ENCODE results near the gene LIPE.

LIPE gene

DNA sequence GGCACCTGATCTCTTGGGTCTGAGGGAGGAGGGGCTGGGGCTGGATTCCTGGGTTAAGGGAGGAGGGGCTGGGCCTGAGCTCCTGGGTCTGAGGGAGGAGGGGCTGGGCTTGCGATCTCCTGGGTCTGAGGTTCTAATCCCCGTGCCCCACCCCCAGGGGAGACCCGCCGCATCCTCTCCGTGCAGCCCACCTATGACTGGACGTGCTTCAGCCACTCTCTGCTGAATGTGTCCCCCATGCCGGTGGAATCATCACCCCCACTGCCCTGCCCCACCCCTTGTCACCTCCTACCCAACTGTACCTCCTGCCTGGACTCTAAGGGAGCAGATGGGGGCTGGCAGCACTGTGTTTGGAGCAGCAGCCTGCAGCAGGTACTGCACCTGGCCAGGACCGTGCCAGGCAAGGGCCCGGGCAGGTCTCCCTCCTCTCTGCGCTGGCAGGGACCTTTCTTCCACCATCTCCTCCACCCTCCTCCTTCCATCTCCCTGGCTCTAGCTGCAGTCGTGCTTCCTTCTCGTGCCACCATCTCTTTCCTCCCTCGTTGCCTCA is 64.2 kb downstream of the LIPE start:
- no peaks in the 10 kb centered on the region for H3K9me3 Mint-ChIP-seq
- H3K4me1 Mint-ChIP-seq: no peaks in the 10 kb centered on the region
- H3K36me3 Mint-ChIP-seq: peaks cover 5% of the 10 kb centered on the region
- H3K27ac Mint-ChIP-seq: no peak overlapping the region
- DNase-seq (ENCODE audit: low spot score in 2 of 2): no peak
- H3K4me3 Mint-ChIP-seq: no peak overlapping the region
- ATAC-seq: no peak

DNA sequence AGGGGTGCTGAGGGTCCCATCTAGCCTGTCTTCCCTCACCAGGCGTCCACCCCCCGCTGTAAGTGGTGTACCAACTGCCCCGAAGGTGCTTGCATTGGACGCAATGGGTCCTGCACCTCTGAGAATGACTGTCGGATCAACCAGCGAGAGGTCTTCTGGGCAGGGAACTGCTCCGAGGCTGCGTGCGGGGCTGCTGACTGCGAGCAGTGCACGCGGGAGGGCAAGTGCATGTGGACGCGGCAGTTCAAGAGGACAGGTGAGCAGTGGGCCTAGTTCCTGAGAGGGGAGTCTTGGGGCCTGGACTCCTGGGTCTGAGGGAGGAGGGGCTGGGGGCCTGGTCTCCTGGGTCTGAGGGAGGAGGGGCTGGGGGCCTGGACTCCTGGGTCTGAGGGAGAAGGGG is 64.8 kb downstream of the LIPE start:
- Mint-ChIP-seq H3K9me3 (no peaks in the 10 kb centered on the region), H3K4me1 (no peaks in the 10 kb centered on the region), H3K4me3 (no peak overlapping the region), H3K27ac (no peak overlapping the region), H3K36me3 (peaks cover 11% of the 10 kb centered on the region)
- no peak for DNase-seq (ENCODE audit: low spot score in 2 of 2)
- ATAC-seq: no peak

DNA sequence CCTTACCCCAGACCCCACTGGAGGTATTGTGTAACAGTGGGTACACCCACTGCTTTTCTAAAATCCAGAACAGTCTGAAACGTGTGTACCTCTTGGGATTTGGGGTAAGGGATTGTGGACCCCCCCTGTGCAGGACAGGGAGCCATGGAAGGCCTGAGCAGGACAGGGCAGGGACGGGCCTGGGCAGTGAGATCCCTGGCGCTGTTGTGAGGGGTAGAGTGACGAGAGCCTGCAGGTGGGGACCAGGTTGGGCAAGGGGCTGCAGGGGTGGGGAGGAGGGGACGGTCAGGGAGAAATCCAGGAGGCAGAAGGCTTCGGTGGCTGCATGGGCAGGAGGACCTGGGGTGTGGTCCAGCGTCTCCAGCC is 65.7 kb downstream of the LIPE start:
- ATAC-seq (no peak), DNase-seq (ENCODE audit: low spot score in 2 of 2) (no peak)
- Mint-ChIP-seq H3K9me3 (no peaks in the 10 kb centered on the region), H3K4me1 (no peaks in the 10 kb centered on the region), H3K36me3 (peaks cover 11% of the 10 kb centered on the region), H3K27ac (peak overlapping the region; percentile 68), H3K4me3 (no peak overlapping the region)

DNA sequence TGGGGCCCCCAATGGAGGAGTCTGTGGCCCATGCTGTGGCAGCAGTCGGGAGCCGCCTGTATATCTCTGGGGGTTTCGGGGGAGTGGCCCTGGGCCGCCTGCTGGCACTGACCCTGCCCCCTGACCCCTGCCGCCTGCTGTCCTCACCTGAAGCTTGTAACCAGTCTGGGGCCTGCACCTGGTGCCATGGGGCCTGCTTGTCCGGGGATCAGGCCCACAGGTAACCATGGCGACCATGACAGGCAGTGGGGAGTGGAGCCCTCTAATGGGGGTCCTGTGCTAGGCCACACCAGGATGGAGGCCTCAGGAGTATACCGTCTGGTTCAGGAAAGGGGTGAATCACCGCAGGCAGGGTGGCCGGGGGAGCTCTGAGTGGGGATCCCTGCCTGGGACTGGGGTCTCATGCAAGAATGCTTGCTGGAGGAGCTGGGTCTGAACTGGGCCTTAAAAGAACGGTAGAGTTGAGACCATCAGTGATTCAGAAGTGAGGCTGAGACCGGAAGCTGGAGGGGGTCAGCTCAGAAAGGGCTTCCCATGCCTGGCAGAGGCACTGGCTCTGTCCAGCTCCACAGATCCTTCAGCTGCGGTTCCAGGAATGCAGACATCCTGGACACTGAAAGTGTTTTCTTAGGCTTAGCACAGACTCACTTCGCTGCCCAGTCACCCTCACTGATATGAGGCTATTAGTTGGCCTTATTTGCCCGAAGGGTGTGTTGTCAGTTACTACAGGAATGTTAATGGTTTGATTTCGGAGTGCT is 66.2 kb downstream of the LIPE start:
- ATAC-seq: no peak
- H3K27ac Mint-ChIP-seq: peak overlapping the region; percentile 68
- no peaks in the 10 kb centered on the region for H3K4me1 Mint-ChIP-seq
- no peak overlapping the region for H3K4me3 Mint-ChIP-seq
- no peak for DNase-seq (ENCODE audit: low spot score in 2 of 2)
- H3K36me3 Mint-ChIP-seq: peaks cover 11% of the 10 kb centered on the region
- no peaks in the 10 kb centered on the region for H3K9me3 Mint-ChIP-seq

DNA sequence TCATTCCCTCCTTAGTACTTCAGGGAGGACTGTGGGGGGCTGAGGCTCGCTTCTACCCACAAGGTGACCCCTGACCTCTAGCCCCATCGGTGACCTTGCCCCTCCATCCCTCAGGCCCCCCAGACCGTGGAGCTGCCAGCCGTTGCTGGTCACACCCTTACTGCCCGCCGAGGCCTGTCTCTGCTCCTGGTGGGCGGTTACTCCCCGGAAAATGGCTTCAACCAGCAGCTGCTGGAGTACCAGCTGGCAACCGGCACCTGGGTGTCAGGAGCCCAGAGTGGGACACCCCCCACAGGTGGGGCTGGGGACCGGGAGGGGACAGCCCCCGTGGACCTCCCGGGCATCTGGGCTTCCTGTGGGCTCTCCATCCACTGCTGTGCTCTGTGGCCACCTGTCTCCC is 69.9 kb downstream of the LIPE start:
- no peak overlapping the region for H3K4me3 Mint-ChIP-seq
- no peaks in the 10 kb centered on the region for H3K4me1 Mint-ChIP-seq
- ATAC-seq (no peak), DNase-seq (ENCODE audit: low spot score in 2 of 2) (no peak)
- peak overlapping the region; percentile 82 for H3K27ac Mint-ChIP-seq
- H3K36me3 Mint-ChIP-seq: peaks cover 12% of the 10 kb centered on the region
- no peaks in the 10 kb centered on the region for H3K9me3 Mint-ChIP-seq

DNA sequence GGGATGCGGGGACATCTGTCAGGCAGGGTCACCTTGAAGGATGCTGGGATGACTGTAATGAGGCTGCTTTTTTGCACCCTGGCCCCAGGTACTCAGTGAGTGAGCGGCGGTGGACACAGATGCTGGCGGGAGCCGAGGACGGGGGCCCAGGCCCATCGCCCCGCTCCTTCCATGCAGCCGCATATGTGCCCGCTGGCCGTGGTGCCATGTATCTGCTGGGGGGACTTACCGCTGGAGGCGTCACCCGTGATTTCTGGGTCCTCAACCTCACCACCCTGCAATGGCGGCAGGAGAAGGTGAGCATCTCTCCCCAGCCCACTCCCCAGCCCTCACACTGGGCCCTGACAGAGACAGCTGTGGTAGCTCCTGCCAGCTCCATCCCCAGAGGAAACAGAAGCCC is 70.5 kb downstream of the LIPE start:
- H3K4me3 Mint-ChIP-seq: no peak overlapping the region
- peaks cover 12% of the 10 kb centered on the region for H3K36me3 Mint-ChIP-seq
- no peak for DNase-seq (ENCODE audit: low spot score in 2 of 2)
- no peak for ATAC-seq
- H3K9me3 Mint-ChIP-seq: no peaks in the 10 kb centered on the region
- H3K27ac Mint-ChIP-seq: no peak overlapping the region
- H3K4me1 Mint-ChIP-seq: peaks cover 5% of the 10 kb centered on the region

DNA sequence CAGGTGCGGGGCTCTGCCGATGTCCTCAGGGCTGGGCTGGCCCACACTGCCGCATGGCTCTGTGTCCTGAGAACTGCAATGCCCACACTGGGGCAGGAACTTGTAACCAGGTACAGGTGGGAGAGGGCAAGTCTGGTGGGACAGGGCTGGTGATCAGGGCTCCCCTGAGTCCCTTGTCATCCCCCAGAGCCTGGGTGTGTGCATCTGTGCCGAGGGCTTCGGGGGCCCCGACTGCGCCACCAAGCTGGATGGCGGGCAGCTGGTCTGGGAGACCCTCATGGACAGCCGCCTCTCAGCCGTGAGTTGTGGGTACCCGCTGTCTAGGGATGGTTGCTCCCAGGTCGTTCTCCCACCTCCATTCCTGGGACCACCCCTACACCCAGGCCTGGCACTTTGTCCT is 71.3 kb downstream of the LIPE start:
- H3K27ac Mint-ChIP-seq: no peak overlapping the region
- no peaks in the 10 kb centered on the region for H3K9me3 Mint-ChIP-seq
- no peak overlapping the region for H3K4me3 Mint-ChIP-seq
- H3K4me1 Mint-ChIP-seq: peaks cover 6% of the 10 kb centered on the region
- DNase-seq (ENCODE audit: low spot score in 2 of 2): no peak
- ATAC-seq: no peak
- peaks cover 12% of the 10 kb centered on the region for H3K36me3 Mint-ChIP-seq

DNA sequence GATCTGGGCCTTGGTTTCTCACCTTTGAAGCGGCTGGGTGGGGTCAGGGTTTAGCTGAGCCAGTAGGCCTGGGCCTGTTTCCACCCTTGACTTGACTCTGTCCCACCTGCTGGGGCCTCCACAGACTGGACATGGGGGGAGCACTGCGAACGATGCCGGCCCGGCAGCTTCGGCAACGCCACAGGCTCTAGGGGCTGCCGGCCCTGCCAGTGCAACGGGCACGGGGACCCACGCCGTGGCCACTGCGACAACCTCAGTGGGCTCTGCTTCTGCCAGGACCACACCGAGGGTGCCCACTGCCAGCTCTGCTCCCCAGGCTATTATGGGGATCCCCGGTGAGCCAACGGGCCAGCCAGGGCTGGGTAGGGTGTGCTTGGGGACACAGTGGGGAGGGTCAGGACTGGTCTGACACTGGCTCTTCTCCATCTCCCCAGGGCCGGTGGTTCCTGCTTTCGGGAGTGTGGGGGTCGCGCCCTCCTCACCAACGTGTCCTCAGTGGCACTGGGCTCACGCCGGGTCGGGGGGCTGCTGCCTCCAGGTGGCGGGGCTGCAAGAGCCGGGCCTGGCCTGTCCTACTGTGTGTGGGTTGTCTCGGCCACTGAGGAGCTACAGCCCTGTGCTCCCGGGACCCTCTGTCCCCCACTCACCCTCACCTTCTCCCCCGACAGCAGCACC is 73.7 kb downstream of the LIPE start:
- H3K27ac Mint-ChIP-seq: no peak overlapping the region
- no peak overlapping the region for H3K4me3 Mint-ChIP-seq

DNA sequence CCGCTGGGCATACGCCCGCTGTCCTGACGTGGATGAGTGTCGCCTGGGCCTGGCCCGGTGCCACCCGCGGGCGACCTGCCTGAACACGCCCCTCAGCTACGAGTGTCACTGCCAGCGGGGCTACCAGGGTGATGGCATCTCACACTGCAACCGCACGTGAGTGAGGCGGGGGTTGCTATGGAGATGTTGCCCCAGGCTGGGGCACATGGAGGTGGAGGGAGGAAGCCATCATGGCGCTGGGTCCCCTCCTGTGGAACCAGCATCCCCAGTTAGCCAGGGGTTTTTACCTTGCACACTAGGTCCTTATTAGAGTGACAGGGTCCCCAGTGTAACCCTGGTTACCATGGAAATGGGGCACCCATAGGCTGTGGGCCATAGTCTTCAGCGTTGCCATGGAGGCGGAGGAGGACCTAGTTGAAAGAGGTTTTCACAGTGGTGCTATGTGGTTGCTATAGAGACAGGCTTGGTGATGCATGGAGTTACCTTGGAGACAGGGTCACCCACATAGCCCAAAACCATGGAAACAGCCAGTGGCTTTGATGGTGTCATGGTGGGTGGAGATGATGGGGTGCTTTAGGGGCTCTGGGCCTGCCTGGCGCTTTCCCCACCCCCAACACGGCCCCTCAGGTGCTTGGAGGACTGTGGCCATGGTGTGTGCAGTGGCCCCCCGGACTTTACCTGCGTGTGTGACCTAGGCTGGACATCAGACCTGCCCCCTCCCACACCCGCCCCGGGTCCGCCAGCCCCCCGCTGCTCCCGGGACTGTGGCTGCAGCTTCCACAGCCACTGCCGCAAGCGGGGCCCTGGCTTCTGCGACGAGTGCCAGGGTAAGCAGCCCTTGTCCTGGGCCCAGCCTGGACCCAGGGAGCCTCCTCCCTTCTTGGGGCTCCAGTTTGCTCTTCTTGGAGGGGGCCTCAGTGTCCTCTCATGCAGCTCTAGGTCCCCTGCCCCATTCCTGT is 74.6 kb downstream of the LIPE start:
- DNase-seq (ENCODE audit: low spot score in 2 of 2) (no peak), ATAC-seq (peak; percentile 67)
- no peaks in the 10 kb centered on the region for H3K9me3 Mint-ChIP-seq
- H3K36me3 Mint-ChIP-seq: peaks cover 8% of the 10 kb centered on the region
- no peak overlapping the region for H3K4me3 Mint-ChIP-seq
- peaks cover 6% of the 10 kb centered on the region for H3K4me1 Mint-ChIP-seq
- peak overlapping the region; percentile 13 for H3K27ac Mint-ChIP-seq

More for the DNA sequence above, 73.7 kb downstream of the LIPE start:
- no peaks in the 10 kb centered on the region for H3K9me3 Mint-ChIP-seq
- H3K36me3 Mint-ChIP-seq: peaks cover 12% of the 10 kb centered on the region
- ATAC-seq (no peak), DNase-seq (ENCODE audit: low spot score in 2 of 2) (no peak)
- peaks cover 6% of the 10 kb centered on the region for H3K4me1 Mint-ChIP-seq

All from stimulated activated effector memory CD8-positive, alpha-beta T cell treated with anti-CD3 and anti-CD28 coated beads, Interleukin-12 subunit alpha, Interleukin-12 subunit beta, amount 100 ng/mL, for 72 hours (primary cell).